WTC11 (cell line): ENCODE measurements around the gene TXNRD2. TPM values are rescaled to one million over a fixed set of nuclear protein-coding genes. Genes with fewer than 3 reads are reported as not detected.
"Not testable (repeated sequence)": the region's sequence is repeated elsewhere in the genome, so short reads cannot be mapped to it uniquely, and the experiment has no call there.

Source experiments
- ATAC-seq: fragments of 200-7000 bp; cut with Tn5 transposase; 2 replicates; pipeline ENCODE4 v1.10.0; 2021; ENCODE audit warnings: mild to moderate bottlenecking, moderate library complexity
- CTCF ChIA-PET: fragments of 300-600 bp; sonication (Branson Sonifier 250); formaldehyde crosslinking; loops from one replicate; lab custom pipeline; 2021; ENCODE audit warnings: antibody characterized with exemption; lab: Charles Lee
- POLR2A ChIA-PET: fragments of 350-600 bp; sonication (Branson Sonifier 250); formaldehyde crosslinking; loops from one replicate; lab custom pipeline; 2021; ENCODE audit warnings: antibody characterized with exemption; lab: Charles Lee
- DNase-seq: peaks from one replicate; pipeline ENCODE4 v3.0.0; 2021; ENCODE audit warnings: low spot score
- H3K27ac Mint-ChIP-seq: 2 replicates; pipeline ENCODE4 v1.8.0; 2021; ENCODE audit warnings: mixed read lengths
- H3K27me3 Mint-ChIP-seq: 2 replicates; pipeline ENCODE4 v1.8.0; 2021; ENCODE audit warnings: low read depth, mild to moderate bottlenecking, moderate library complexity, mixed read lengths
- H3K36me3 Mint-ChIP-seq: 2 replicates; pipeline ENCODE4 v1.8.0; 2021; ENCODE audit warnings: mixed read lengths
- H3K4me1 Mint-ChIP-seq: 2 replicates; pipeline ENCODE4 v1.8.0; 2022; ENCODE audit warnings: mixed read lengths
- H3K4me3 Mint-ChIP-seq: 2 replicates; pipeline ENCODE4 v1.8.0; 2021; ENCODE audit warnings: mild to moderate bottlenecking, moderate library complexity, mixed read lengths
- H3K9me3 Mint-ChIP-seq: 2 replicates; pipeline ENCODE4 v1.8.0; 2021; ENCODE audit warnings: mixed read lengths
- FOXJ3 ChIP-seq: sonication (generic); formaldehyde crosslinking; IDR thresholded peaks from 2 replicates; pipeline ENCODE4 v1.9.0; 2021; ENCODE audit warnings: missing genetic modification reagents, mild to moderate bottlenecking, borderline replicate concordance
- FOXP1 ChIP-seq: sonication (generic); formaldehyde crosslinking; IDR thresholded peaks from 2 replicates; pipeline ENCODE4 v1.8.0; 2022; ENCODE audit warnings: missing genetic modification reagents, mild to moderate bottlenecking, moderate library complexity, borderline replicate concordance
- GABPB1 ChIP-seq: sonication (generic); formaldehyde crosslinking; IDR thresholded peaks from 2 replicates; pipeline ENCODE4 v1.8.1; 2023; ENCODE audit warnings: mild to moderate bottlenecking, missing genetic modification reagents
- GRHL2 ChIP-seq: fragments of 250-450 bp; sonication (Bioruptor Pico); IDR thresholded peaks from 2 replicates; pipeline ENCODE4 v1.8.0; 2022; ENCODE audit warnings: mild to moderate bottlenecking, moderate library complexity; ENCODE audit not compliant: insufficient replicate concordance, severe bottlenecking
- NFATC4 ChIP-seq: fragments of 250-450 bp; sonication (Bioruptor Pico); IDR thresholded peaks from 2 replicates; pipeline ENCODE4 v1.9.0; 2021; ENCODE audit warnings: mild to moderate bottlenecking
- NR2C2 ChIP-seq: sonication (generic); formaldehyde crosslinking; IDR thresholded peaks from 2 replicates; pipeline ENCODE4 v1.8.0; 2022; ENCODE audit warnings: mild to moderate bottlenecking, missing genetic modification reagents
- OVOL2 ChIP-seq: fragments of 250-450 bp; sonication (Bioruptor Pico); IDR thresholded peaks from 2 replicates; pipeline ENCODE4 v1.9.0; 2021; ENCODE audit warnings: mild to moderate bottlenecking, borderline replicate concordance
- PRRX2 ChIP-seq: fragments of 250-450 bp; sonication (Bioruptor Pico); IDR thresholded peaks from 2 replicates; pipeline ENCODE4 v1.8.0; 2021; ENCODE audit warnings: mild to moderate bottlenecking
- SMAD3 ChIP-seq: sonication (generic); formaldehyde crosslinking; IDR thresholded peaks from 2 replicates; pipeline ENCODE4 v1.8.0; 2022; ENCODE audit warnings: missing genetic modification reagents, mild to moderate bottlenecking, borderline replicate concordance
- SOX15 ChIP-seq: fragments of 250-450 bp; sonication (Bioruptor Pico); IDR thresholded peaks from 2 replicates; pipeline ENCODE4 v1.9.0; 2021; ENCODE audit warnings: mild to moderate bottlenecking
- ZNF263 ChIP-seq: sonication (generic); formaldehyde crosslinking; IDR thresholded peaks from 2 replicates; pipeline ENCODE4 v1.8.1; 2022; ENCODE audit warnings: low read depth, mild to moderate bottlenecking, moderate library complexity, missing genetic modification reagents
- ZNF423 ChIP-seq: fragments of 250-450 bp; sonication (Bioruptor Pico); IDR thresholded peaks from 2 replicates; pipeline ENCODE4 v2.1.2; 2022; ENCODE audit warnings: mild to moderate bottlenecking, moderate library complexity
- total RNA-seq: library from RNA; stranded (reverse); gene quantifications from 3 replicates; pipeline ENCODE4 v1.2.3, GENCODE V29; 2021
- TF ChIP-seq, protein P1 (sequence below): sonication (generic); formaldehyde crosslinking; IDR thresholded peaks from 2 replicates; pipeline ENCODE4 v1.8.1; 2022; ENCODE audit warnings: missing genetic modification reagents, borderline replicate concordance
- TF ChIP-seq, protein P2 (sequence below): fragments of 250-450 bp; sonication (Bioruptor Pico); conservative IDR thresholded peaks from 2 replicates; pipeline ENCODE4 v1.9.0; 2021; ENCODE audit warnings: mild to moderate bottlenecking
- TF ChIP-seq, protein P3 (sequence below): sonication (generic); formaldehyde crosslinking; IDR thresholded peaks from 2 replicates; pipeline ENCODE4 v1.8.1; 2023; ENCODE audit warnings: mild to moderate bottlenecking, missing genetic modification reagents, moderate library complexity

TXNRD2 gene
- total RNA-seq, 1 experiment from 2014 or later: 15.9 TPM

DNA sequence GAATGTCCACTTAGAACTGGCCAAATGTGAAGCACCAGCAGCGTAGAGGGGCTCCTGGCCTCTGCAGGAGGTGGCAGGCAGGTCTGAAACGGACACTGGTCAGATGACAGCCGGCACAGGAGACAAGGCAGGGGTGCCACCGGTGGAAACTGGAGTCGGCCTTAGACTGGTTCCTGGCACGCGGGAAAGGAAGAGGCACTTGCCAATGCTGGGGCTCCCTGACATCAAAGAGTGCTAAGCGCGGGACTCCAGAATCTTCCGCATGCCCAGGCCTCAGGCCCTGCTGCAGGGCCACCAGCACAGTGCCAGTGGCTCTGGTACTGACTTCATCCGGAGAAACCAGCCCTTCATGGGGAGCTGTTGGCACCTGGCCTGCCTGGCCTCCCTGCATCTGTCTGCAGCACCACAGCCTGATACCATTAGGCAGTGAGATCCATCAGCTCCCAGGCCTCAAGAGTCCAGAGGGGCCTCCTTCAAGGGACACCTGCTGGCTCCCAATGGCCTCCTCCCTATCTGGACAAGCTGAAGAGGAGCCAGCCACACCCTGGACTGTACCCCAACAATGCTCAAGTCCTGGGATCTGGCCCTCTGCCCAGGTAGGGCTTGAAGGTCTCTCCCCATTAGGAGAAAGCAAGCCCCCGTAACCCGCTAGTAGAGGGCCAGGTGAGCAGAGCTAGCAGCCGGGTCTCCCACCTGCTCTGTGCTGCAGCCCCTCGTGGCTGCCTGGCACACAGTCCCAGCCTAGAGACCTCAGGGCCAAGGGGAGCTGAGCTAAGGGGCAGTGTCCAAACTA, 57.3 kb downstream of the TXNRD2 start (continued):
- TF ChIP-seq, protein P1, sequence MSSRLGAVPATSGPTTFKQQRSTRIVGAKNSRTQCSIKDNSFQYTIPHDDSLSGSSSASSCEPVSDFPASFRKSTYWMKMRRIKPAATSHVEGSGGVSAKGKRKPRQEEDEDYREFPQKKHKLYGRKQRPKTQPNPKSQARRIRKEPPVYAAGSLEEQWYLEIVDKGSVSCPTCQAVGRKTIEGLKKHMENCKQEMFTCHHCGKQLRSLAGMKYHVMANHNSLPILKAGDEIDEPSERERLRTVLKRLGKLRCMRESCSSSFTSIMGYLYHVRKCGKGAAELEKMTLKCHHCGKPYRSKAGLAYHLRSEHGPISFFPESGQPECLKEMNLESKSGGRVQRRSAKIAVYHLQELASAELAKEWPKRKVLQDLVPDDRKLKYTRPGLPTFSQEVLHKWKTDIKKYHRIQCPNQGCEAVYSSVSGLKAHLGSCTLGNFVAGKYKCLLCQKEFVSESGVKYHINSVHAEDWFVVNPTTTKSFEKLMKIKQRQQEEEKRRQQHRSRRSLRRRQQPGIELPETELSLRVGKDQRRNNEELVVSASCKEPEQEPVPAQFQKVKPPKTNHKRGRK: no peak
- TF ChIP-seq, protein P2, sequence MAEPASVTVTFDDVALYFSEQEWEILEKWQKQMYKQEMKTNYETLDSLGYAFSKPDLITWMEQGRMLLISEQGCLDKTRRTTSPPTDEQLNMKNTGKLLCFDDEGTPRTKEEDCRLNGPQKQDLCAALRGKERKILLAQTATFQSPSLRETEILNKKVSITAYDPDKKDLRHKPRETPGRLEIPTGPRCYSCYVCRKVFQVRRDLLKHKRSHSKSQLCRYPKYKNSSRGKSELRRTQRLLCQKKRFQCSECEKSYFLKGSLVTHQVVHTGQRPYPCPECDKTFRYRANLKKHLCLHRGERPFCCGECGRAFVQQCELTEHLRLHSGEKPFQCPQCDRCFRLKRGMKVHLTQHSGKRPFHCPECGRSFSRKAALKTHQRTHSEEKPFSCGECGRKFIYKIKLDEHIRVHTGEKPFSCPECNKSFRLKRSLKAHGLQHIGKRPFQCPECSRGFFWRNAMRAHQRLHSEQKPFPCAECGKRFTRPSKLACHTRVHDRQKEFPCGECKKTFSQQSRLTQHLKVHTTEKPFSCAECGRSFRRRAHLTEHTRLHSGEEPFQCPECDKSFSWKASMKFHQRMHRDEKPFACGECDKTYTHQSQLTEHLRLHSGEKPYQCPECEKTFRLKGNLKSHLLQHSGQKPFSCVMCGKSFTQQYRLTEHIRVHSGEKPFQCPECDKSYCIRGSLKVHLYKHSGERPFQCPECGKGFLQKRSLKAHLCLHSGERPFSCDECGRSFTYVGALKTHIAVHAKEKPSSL (CRISPR knock-in tag): no peak

DNA sequence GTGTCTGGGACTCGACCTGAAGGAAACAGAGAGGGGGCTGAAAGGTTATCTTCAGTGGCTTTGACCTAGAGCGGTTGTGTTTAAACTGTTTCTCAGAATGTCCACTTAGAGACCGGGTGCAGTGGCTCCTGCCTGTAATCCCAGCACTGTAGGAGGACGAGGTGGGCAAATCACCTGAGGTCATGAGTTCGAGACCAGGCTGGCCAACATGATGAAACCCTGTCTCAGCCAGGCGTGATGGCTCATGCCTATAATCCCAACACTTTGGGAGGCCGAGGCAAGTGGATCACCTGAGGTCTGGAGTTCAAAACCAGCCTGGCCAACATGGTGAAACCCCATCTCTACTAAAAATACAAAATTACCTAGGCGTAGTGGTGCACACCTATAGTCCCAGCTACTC, 58.2 kb downstream of the TXNRD2 start:
- H3K4me1 Mint-ChIP-seq: peaks cover 30% of the 10 kb centered on the region
- H3K27ac Mint-ChIP-seq, DNase-seq, ATAC-seq, H3K4me3 Mint-ChIP-seq, H3K27me3 Mint-ChIP-seq, H3K36me3 Mint-ChIP-seq, H3K9me3 Mint-ChIP-seq, CTCF ChIA-PET: not testable (repeated sequence)
- POLR2A ChIA-PET: interaction anchor here (0.7 kb wide), 1 partner anchor 13 kb away, joined by 4 read pairs; no protein-coding TSS in a partner anchor

DNA sequence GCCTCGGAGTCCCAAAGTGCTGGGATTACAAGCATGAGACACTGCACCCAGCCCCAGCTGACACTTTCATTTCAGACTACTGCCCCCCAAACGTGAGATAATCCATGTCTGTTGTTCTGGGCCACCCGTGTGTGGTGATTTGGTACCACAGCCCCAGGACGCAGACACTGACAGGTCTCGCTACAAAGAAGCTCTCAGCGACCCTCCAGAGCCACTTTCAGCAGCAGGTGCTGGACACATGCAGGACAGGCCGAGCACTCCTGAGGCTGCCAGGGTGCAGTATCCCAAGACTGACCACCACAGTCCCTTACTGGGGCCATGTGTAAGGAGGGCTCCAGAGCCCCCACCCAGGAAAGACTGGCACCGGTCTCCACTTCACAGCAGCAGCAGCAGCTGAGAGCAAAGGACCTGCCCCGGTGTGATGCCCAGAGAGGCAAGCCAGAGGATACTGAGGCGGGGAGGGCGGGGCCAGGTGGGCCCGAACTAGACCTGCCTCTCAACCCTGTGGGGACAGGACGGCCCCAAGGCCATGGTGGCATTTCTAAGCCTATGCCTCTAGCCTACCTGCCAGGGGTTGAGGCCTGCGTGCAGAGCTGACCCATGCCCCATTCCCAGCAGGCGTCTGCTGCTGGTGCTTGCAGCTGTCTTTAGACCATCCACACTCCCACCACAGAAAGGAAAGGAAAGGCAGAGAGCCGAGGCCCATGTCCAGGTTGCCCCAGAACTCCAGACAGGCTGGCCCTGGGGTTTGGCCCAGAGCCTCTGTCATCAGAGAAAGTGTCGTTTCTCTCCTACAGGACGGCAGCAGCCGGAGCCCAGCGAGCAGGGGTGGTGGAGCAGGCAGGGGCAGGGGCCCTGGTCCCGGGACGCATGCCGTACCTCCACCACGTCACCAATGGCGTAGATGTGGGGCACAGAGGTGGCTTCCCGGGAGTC, 58.9 kb downstream of the TXNRD2 start:
- TF ChIP-seq NR2C2 (CRISPR knock-in tag) (no peak), GABPB1 (CRISPR knock-in tag) (no peak), PRRX2 (no peak), SMAD3 (no peak), ZNF263 (CRISPR knock-in tag) (no peak), ZNF423 (no peak), FOXJ3 (no peak), SOX15 (CRISPR knock-in tag) (no peak), OVOL2 (CRISPR knock-in tag) (no peak), NFATC4 (CRISPR knock-in tag) (no peak), GRHL2 (CRISPR knock-in tag) (no peak), FOXP1 (CRISPR knock-in tag) (no peak)
- TF ChIP-seq, protein P3, sequence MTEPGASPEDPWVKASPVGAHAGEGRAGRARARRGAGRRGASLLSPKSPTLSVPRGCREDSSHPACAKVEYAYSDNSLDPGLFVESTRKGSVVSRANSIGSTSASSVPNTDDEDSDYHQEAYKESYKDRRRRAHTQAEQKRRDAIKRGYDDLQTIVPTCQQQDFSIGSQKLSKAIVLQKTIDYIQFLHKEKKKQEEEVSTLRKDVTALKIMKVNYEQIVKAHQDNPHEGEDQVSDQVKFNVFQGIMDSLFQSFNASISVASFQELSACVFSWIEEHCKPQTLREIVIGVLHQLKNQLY (CRISPR knock-in tag): no peak
- TF ChIP-seq, protein P2 (CRISPR knock-in tag): no peak
- ATAC-seq: no peak
- no peaks in the 10 kb centered on the region for H3K9me3 Mint-ChIP-seq
- POLR2A ChIA-PET: no interaction called here
- peak overlapping the region; percentile 98 for H3K27ac Mint-ChIP-seq
- no peak overlapping the region for H3K4me3 Mint-ChIP-seq
- no peaks in the 10 kb centered on the region for H3K36me3 Mint-ChIP-seq
- peaks cover 30% of the 10 kb centered on the region for H3K4me1 Mint-ChIP-seq
- DNase-seq: peak; percentile 8
- CTCF ChIA-PET: interaction anchor here (1.2 kb wide), 1 partner anchor 152 kb away, joined by 4 read pairs; no protein-coding TSS in a partner anchor
- no peaks in the 10 kb centered on the region; the same call in 1 of the 2 replicates for H3K27me3 Mint-ChIP-seq
